OCI-LY3 (cell line): ENCODE data around the gene JMJD7.

Experiments
- H2AFZ ChIP-seq: fragments of 200-600, 300-600 bp; shearing (Covaris generic); 2 replicates; pipeline ENCODE4 v1.6.0; 2014; ENCODE audit warnings: antibody characterized with exemption, low read depth, low read length
- H3K27ac ChIP-seq: fragments of 200-600, 300-600 bp; sonication (generic); 2 replicates; pipeline ENCODE4 v1.5.1; 2014; ENCODE audit warnings: mild to moderate bottlenecking, low read length, moderate library complexity, mixed read lengths
- H3K27me3 ChIP-seq: fragments of 200-600, 300-600 bp; sonication (generic); 2 replicates; pipeline ENCODE4 v1.6.1; 2014; ENCODE audit warnings: low read depth, low read length, mixed read lengths
- H3K36me3 ChIP-seq: fragments of 200-600, 300-600 bp; sonication (generic); replicated peaks from 2 replicates; pipeline ENCODE3; 2014; ENCODE audit warnings: low read depth, low read length, mixed read lengths
- H3K4me1 ChIP-seq: fragments of 300-600, 200-600 bp; sonication (generic); 2 replicates; pipeline ENCODE4 v1.6.1; 2014; ENCODE audit warnings: low read length, mixed read lengths
- H3K4me2 ChIP-seq: fragments of 200-600, 300-600 bp; sonication (generic); 2 replicates; pipeline ENCODE4 v1.6.1; 2014; ENCODE audit warnings: low read length, mixed read lengths
- H3K4me3 ChIP-seq: fragments of 300-600, 200-600 bp; sonication (generic); 2 replicates; pipeline ENCODE4 v1.5.1; 2014; ENCODE audit warnings: antibody characterized with exemption, mild to moderate bottlenecking, low read length, moderate library complexity
- H3K79me2 ChIP-seq: fragments of 300-600, 200-600 bp; shearing (Covaris generic); 2 replicates; pipeline ENCODE4 v1.6.1; 2014; ENCODE audit warnings: mild to moderate bottlenecking, low read length, mixed read lengths
- H3K9ac ChIP-seq: fragments of 300-600, 200-600 bp; shearing (Covaris generic); 2 replicates; pipeline ENCODE4 v1.6.0; 2014; ENCODE audit warnings: mild to moderate bottlenecking, low read length, moderate library complexity
- H3K9me3 ChIP-seq: fragments of 200-600, 300-600 bp; shearing (Covaris generic); 2 replicates; pipeline ENCODE4 v1.6.1; 2014; ENCODE audit warnings: low read length, mixed read lengths; ENCODE audit not compliant: insufficient read depth
- H4K20me1 ChIP-seq: fragments of 200-600, 300-600 bp; sonication (generic); 2 replicates; pipeline ENCODE4 v1.6.1; 2016; ENCODE audit warnings: low read length, mixed read lengths; ENCODE audit not compliant: insufficient read depth
- EZH2phosphoT487 ChIP-seq: fragments of 200-600 bp; shearing (Covaris generic); IDR thresholded peaks from 2 replicates; pipeline ENCODE4 v1.6.1; 2018; ENCODE audit warnings: antibody characterized with exemption, mixed run types, low read depth
- TF ChIP-seq, protein P1 (sequence below): fragments of 200-600, 300-600 bp; sonication (generic); IDR thresholded peaks from 2 replicates; pipeline ENCODE4 v1.5.1; 2014; ENCODE audit warnings: antibody characterized with exemption, low read length, low read depth

The JMJD7 gene

DNA sequence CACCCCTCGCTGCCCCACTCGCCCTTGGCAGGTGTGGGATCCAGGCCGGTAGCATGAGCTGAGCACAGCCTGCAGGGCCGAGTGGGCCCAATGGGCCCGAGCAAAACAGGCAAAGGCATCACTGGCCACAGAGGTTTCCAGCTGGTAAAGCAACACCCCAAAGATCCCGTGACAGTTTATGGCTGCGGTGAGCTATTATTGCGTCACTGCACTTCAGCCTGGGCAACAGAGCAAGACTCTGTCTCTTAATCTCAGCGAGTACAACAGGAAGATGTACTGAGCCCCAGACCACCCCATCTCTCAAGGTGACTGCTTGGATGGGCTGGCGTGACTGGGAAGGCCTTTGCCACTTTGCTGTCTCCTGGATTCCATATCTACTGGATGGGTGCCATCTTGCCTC lies 4.3 kb downstream of the JMJD7 start:
- H3K4me1 ChIP-seq, result peaks cover 5% of the 10 kb centered on the region; the same call in 1 of the 2 replicates
- no peaks in the 10 kb centered on the region for H3K36me3 ChIP-seq
- no peak overlapping the region for H3K4me2 ChIP-seq
- H3K27me3 ChIP-seq, result no peaks in the 10 kb centered on the region
- H3K9ac ChIP-seq, result no peak overlapping the region
- H2AFZ ChIP-seq, result no peak overlapping the region
- H3K79me2 ChIP-seq, result no peaks in the 10 kb centered on the region
- H4K20me1 ChIP-seq, result no peaks in the 10 kb centered on the region
- H3K4me3 ChIP-seq, result no peak overlapping the region
- no peak for TF ChIP-seq EZH2phosphoT487
- TF ChIP-seq, protein P1, sequence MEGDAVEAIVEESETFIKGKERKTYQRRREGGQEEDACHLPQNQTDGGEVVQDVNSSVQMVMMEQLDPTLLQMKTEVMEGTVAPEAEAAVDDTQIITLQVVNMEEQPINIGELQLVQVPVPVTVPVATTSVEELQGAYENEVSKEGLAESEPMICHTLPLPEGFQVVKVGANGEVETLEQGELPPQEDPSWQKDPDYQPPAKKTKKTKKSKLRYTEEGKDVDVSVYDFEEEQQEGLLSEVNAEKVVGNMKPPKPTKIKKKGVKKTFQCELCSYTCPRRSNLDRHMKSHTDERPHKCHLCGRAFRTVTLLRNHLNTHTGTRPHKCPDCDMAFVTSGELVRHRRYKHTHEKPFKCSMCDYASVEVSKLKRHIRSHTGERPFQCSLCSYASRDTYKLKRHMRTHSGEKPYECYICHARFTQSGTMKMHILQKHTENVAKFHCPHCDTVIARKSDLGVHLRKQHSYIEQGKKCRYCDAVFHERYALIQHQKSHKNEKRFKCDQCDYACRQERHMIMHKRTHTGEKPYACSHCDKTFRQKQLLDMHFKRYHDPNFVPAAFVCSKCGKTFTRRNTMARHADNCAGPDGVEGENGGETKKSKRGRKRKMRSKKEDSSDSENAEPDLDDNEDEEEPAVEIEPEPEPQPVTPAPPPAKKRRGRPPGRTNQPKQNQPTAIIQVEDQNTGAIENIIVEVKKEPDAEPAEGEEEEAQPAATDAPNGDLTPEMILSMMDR, result no peak
- no peaks in the 10 kb centered on the region for H3K9me3 ChIP-seq
- no peak overlapping the region for H3K27ac ChIP-seq

DNA sequence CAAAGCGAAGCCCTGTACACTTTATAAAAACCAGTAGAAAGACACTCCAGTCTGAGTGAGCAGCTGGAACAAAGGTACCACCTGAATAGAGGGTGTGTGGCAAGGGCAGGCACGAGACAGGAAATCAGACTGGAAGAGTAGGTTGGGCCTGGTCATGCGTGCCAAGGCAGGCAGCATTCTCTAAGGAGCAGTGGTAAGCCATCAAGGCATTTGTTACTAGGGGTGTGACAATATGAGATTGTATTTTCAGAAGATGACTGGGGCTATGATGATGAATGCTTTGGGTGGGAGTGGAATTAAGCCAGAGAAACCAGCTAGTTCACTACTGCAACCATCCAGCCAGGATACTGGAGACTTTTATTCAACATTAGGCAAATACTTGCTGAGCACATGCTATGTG lies 5.0 kb downstream of the JMJD7 start:
- Histone ChIP-seq H3K4me3 (no peak overlapping the region), H3K4me1 (peaks cover 5% of the 10 kb centered on the region; the same call in 1 of the 2 replicates), H3K79me2 (no peaks in the 10 kb centered on the region), H3K9me3 (no peaks in the 10 kb centered on the region), H4K20me1 (no peaks in the 10 kb centered on the region), H3K27me3 (no peaks in the 10 kb centered on the region), H3K27ac (no peak overlapping the region), H3K9ac (no peak overlapping the region), H3K4me2 (no peak overlapping the region), H3K36me3 (no peaks in the 10 kb centered on the region), H2AFZ (no peak overlapping the region)
- TF ChIP-seq EZH2phosphoT487, result no peak
- TF ChIP-seq, protein P1, result no peak

- no peaks in the 10 kb centered on the region for H3K4me1 ChIP-seq
- H3K9ac ChIP-seq, result no peak overlapping the region
Observed at GRCh38 chr15:41834096-41834495, 6.2 kb downstream of the JMJD7 start.

GRCh38 chr15:41836073-41836472 lies 8.2 kb downstream of the JMJD7 start:
- Histone ChIP-seq H3K27me3 (no peaks in the 10 kb centered on the region), H3K36me3 (no peaks in the 10 kb centered on the region), H2AFZ (no peak overlapping the region), H3K4me1 (no peaks in the 10 kb centered on the region), H3K79me2 (no peaks in the 10 kb centered on the region), H3K9ac (no peak overlapping the region), H3K9me3 (no peaks in the 10 kb centered on the region), H3K27ac (no peak overlapping the region), H3K4me3 (no peak overlapping the region), H4K20me1 (no peaks in the 10 kb centered on the region), H3K4me2 (no peak overlapping the region)
- no peak for TF ChIP-seq EZH2phosphoT487
- TF ChIP-seq, protein P1, result no peak

More at GRCh38 chr15:41834096-41834495, 6.2 kb downstream of the JMJD7 start:
- no peaks in the 10 kb centered on the region for H3K27me3 ChIP-seq
- no peaks in the 10 kb centered on the region for H3K79me2 ChIP-seq
- no peak overlapping the region for H3K4me2 ChIP-seq
- no peaks in the 10 kb centered on the region for H4K20me1 ChIP-seq
- no peak overlapping the region for H2AFZ ChIP-seq
- H3K4me3 ChIP-seq, result no peak overlapping the region
- no peak overlapping the region for H3K27ac ChIP-seq
- TF ChIP-seq, protein P1, result no peak
- TF ChIP-seq EZH2phosphoT487, result no peak
- H3K9me3 ChIP-seq, result no peaks in the 10 kb centered on the region
- no peaks in the 10 kb centered on the region for H3K36me3 ChIP-seq
